Stimulated activated CD8-positive, alpha-beta memory T cell treated with anti-CD3 and anti-CD28 coated beads, Interleukin-12 subunit alpha, Interleukin-12 subunit beta, amount 100 ng/mL, for 24 hours (primary cell): Measurements from ENCODE around the gene BAAT.
"Not testable (repeated sequence)": the region's sequence is repeated elsewhere in the genome, so short reads cannot be mapped to it uniquely, and the experiment has no call there.

ENCODE experiments used
- DNase-seq: peaks from one replicate; pipeline ENCODE4 v3.0.0-alpha.2; 2020; ENCODE audit errors: extremely low read depth

The BAAT gene

GRCh38 chr9:101360647-101361046, 24.2 kb downstream of the BAAT start:
- no peak for DNase-seq

GRCh38 chr9:101359679-101360078, 25.1 kb downstream of the BAAT start:
- no peak for DNase-seq

DNA sequence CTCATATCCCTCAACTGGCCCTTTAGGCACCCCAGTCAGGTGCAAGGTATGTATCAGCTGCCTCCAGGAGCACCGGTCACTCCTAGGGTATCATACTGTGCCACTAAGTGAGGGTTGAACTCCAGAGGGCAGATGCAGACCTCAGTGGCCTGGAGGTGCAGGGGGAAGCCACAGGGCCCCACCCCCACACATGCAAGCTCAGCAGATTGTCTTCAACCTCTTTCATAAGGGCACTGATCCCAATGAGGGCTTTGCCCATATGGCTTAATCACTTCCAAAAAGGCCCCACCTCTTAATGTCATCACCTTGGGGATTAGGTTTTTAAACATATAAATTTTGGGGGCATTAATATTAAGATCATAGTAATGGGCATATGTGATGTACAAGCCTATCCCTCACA, 28.2 kb downstream of the BAAT start:
- DNase-seq, result no peak

- no peak for DNase-seq
These were observed 29.8 kb downstream of the BAAT start for GRCh38 chr9:101354765-101355708.

DNA sequence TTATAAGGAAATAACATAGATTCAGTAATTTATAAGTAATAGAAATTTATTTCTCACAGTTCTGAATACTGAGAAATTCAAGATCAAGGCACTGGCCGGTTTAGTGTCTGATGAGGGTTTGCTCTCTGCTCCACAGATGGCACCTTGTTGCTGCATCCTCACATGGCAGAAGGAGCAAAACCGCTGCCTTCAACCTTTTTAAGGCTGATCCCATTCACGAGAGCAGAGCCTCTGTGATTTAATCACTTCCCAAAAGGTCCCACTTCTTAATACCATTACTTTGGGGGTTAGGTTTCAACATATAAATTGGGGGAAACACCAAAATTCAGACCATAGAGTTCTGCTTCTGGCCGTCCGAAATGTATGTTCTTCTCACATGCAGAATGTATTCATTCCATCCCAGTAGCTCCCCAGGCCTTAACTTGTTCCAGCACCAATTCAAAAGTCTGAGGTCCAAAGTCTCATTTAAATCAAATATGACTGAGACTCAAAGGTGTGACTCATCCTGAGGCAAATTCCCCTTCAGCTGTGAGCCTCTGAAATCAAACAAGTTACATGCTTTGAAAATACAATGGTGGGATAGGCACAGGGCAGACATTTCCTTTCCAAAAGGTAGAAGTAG, 30.6 kb downstream of the BAAT start:
- no peak for DNase-seq

DNA sequence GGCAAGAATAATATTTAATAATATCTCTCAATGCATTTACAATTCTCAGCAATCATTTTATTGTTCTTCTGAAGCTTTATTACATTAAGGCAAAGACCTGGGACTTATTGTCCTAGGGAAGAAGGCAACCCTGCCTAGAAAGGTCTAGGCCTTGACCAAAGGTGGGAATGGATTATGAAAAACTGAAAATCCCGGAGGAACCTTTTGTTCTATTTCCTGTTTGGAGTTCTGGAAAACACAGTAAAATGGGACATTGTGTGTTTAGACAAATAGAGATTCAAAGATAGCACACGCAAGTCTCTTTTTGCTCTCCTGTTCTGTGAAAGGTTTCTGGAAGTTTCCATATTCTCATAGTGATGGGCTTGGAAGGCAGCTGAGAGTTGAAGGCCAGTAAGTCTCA, 31.1 kb downstream of the BAAT start:
- no peak for DNase-seq

GRCh38 chr9:101352892-101353463, 31.8 kb downstream of the BAAT start:
- no peak for DNase-seq

- no peak for DNase-seq
These were observed 34.5 kb downstream of the BAAT start for GRCh38 chr9:101350285-101350684.

DNA sequence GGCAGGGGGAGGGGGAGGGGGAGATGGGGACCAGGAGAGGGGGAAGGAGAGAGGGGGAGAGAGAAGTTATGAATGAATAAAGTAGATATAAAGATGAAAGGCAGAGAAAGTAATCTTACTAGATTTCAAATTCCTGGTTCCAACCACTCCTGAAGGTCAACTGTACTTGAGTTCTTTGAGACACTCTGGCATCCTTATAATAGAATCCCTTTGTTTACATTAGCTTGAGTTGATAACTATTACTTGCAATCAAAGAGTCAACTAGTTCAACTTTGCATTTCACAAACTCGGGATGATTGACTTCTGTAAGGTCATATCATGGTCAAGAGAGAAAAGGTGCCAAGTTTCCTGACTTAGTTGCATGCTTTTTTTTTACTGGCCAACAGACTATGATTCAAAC, 42.2 kb downstream of the BAAT start:
- no peak for DNase-seq

DNA sequence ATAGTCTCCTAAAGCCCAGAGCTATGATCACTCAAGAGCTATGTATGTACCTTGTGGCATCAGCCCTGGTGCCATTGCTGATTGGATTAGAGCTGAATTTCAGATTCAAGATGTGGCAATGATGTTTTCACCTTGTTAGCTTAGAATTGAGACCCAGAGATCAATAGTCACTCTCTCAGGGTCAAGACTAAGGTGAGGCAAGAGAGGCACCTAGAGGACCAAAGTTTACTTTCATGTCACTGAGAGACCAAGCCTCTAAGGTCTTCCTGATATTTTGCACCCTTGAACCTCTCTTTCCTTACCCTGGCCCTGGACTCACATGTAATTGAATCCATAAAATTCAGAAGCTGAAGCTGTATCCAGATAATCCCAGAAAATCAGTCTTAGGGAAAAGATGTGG, 42.8 kb downstream of the BAAT start:
- DNase-seq, result no peak

GRCh38 chr9:101337237-101337636, 47.6 kb downstream of the BAAT start:
- DNase-seq, result no peak

DNA sequence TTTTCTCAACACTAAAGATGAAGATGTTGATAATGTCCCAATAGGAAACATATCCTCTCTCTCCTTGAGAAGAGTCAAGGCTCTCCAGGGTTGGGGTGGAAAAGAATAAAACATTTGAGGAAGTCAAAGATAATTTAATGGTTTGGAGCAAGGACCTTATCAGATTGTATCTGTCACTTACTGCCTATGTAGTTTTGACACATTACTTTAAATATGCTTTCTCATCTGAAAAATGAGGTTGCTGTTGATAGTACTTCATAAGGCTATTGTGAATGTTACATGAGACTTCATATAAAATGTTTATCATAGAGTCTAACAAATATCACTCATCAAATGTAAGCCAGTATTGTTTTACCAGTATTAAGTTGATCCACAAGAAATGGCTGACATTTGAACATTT, 48.7 kb downstream of the BAAT start:
- no peak for DNase-seq

- no peak for DNase-seq
These were observed 50.7 kb downstream of the BAAT start for GRCh38 chr9:101333926-101334702.

GRCh38 chr9:101333490-101333889, 51.3 kb downstream of the BAAT start:
- DNase-seq, result no peak

GRCh38 chr9:101332362-101332761, 52.4 kb downstream of the BAAT start:
- no peak for DNase-seq

- DNase-seq, result not testable (repeated sequence)
These were observed 57.3 kb downstream of the BAAT start for GRCh38 chr9:101327422-101327909.

GRCh38 chr9:101326501-101326900, 58.3 kb downstream of the BAAT start:
- no peak for DNase-seq

GRCh38 chr9:101326035-101326434, 58.8 kb downstream of the BAAT start:
- no peak for DNase-seq

DNA sequence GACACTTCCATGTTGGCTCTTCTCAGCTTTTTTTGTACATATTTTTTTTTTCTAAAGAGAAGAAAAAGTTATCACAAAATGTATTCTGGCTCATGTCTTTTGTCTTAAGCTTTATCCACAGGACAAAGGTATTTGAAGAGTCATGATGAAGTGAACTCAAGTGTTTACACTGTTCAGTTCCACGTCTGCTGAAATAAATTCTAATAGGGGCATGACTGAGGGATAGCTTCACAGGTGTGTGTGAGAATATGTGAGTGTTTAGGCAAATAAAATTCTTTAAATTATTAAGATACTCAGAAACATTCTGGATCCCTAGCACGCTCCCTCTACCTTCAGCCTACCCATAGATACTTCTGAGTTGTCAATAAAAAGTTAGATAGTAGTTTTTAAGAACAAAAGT, 59.8 kb downstream of the BAAT start:
- DNase-seq, result no peak

GRCh38 chr9:101324245-101324804, 60.5 kb downstream of the BAAT start:
- DNase-seq, result no peak

GRCh38 chr9:101323129-101323528, 61.7 kb downstream of the BAAT start:
- DNase-seq, result no peak

DNA sequence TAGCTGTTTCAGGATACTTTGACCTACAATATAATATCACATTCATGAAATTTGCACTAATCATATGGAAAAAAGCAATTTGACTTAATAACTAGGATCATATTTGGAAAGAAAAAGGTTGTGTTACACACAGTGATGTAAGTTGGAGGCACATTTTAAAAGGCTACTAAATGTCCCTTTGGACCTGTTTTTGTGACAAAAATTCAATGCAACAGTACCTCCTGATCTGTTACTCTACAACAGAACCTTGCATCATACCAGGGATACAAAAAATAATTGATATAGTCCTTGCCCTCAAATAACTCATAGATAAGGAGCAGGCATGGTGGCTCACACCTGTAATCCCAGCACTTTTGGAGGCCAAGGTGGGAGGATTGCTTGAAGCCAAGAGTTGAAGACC, 67.1 kb downstream of the BAAT start:
- DNase-seq, result no peak
